OCI-LY7 (cell line): Measurements from ENCODE around the gene MRPL44.

ENCODE experiments used
- EZH2phosphoT487 ChIP-seq: fragments of 200-600 bp; sonication (generic); IDR thresholded peaks from 2 replicates; pipeline ENCODE4 v1.6.1; 2018; ENCODE audit warnings: low read depth, borderline replicate concordance, mild to moderate bottlenecking, mixed run types, antibody characterized with exemption, low read length, moderate library complexity, mixed read lengths
- TF ChIP-seq, protein P1 (sequence below): fragments of 200-600 bp; sonication (generic); conservative IDR thresholded peaks from 2 replicates; pipeline ENCODE4 v1.5.1; 2014; ENCODE audit warnings: mild to moderate bottlenecking, antibody characterized with exemption, low read length, moderate library complexity, mixed read lengths

DNA sequence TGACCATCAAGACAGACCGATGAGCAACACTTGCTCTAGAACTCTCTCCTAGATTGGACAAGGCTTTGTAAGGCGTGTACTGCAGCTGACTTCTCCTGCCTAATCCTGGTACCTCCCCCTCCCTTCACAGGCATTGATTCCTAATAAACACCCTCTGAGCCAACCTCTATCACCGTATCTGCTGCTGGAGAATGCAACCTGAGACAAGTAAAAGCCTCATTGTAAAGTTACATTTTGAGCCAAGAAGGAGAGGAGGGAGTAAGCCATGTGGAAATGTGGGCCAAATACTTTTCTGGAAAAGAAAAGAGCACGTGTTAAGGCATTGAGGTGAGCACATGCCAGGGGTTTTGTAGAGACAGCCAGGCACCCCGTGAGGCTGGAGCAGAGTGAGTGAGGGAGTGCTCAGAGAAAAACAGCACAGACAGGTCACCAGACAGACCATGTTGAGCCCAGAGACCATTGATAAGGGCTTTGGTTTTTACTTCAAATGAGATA, 9.5 kb upstream of the MRPL44 start:
- no peak for TF ChIP-seq EZH2phosphoT487
- TF ChIP-seq, protein P1, sequence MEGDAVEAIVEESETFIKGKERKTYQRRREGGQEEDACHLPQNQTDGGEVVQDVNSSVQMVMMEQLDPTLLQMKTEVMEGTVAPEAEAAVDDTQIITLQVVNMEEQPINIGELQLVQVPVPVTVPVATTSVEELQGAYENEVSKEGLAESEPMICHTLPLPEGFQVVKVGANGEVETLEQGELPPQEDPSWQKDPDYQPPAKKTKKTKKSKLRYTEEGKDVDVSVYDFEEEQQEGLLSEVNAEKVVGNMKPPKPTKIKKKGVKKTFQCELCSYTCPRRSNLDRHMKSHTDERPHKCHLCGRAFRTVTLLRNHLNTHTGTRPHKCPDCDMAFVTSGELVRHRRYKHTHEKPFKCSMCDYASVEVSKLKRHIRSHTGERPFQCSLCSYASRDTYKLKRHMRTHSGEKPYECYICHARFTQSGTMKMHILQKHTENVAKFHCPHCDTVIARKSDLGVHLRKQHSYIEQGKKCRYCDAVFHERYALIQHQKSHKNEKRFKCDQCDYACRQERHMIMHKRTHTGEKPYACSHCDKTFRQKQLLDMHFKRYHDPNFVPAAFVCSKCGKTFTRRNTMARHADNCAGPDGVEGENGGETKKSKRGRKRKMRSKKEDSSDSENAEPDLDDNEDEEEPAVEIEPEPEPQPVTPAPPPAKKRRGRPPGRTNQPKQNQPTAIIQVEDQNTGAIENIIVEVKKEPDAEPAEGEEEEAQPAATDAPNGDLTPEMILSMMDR = no peak
